HEK293 (cell line): Measurements from ENCODE around the gene PRKCE.

Experiments
- CTCF ChIA-PET: fragments of 350-600 bp; formaldehyde crosslinking; extraction: SDS; loops from one replicate; lab custom pipeline; 2021; ENCODE audit warnings: antibody characterized with exemption; lab: Yijun Ruan, JAX
- POLR2A ChIA-PET: fragments of 300-600 bp; formaldehyde crosslinking; extraction: SDS; loops from one replicate; lab custom pipeline; 2020; ENCODE audit warnings: antibody characterized with exemption, inconsistent platforms; lab: Yijun Ruan, JAX
- H3K27ac ChIP-seq: fragments of 200-500 bp; sonication (Bioruptor generic); 2 replicates; pipeline ENCODE4 v1.5.1; 2014; ENCODE audit warnings: low read depth, low read length, control low read depth, inconsistent platforms; ENCODE audit errors: extremely low read depth
- H3K36me3 ChIP-seq, 2 experiments: fragments of 200-500 bp in 1 of 2; sonication (Bioruptor generic) in 1 of 2; 1 replicate in 1 of 2; 2 replicates in 1 of 2; pipeline ENCODE4 v1.5.1; 2014 to 2017; ENCODE audit warnings: inconsistent platforms in 2 of 2, low read length in 2 of 2; ENCODE audit not compliant: control insufficient read depth in 2 of 2, insufficient read depth in 1 of 2
- H3K4me1 ChIP-seq: fragments of 200-500 bp; sonication (Bioruptor generic); 2 replicates; pipeline ENCODE4 v1.5.1; 2014; ENCODE audit warnings: mild to moderate bottlenecking, low read length, inconsistent platforms; ENCODE audit not compliant: control insufficient read depth, insufficient read depth
- H3K4me3 ChIP-seq: 2 replicates; pipeline ENCODE4 v1.5.1; 2011; ENCODE audit warnings: low read depth, mild to moderate bottlenecking, control low read depth, low read length, moderate library complexity
- H3K9me3 ChIP-seq: fragments of 200-500 bp; sonication (Bioruptor generic); 2 replicates; pipeline ENCODE4 v1.5.1; 2014; ENCODE audit warnings: low read depth, low read length, inconsistent platforms; ENCODE audit not compliant: control insufficient read depth, insufficient read depth
- OSR2 ChIP-seq: fragments of 450-650 bp; formaldehyde crosslinking; IDR thresholded peaks from 2 replicates; pipeline ENCODE4 v1.5.1; 2016; ENCODE audit warnings: missing biosample characterization, missing genetic modification characterization
- REST ChIP-seq: fragments of 450-650 bp; formaldehyde crosslinking; IDR thresholded peaks from 2 replicates; pipeline ENCODE4 v1.5.1; 2016; ENCODE audit warnings: missing biosample characterization, missing genetic modification characterization
- ZFP3 ChIP-seq: fragments of 450-650 bp; formaldehyde crosslinking; IDR thresholded peaks from 2 replicates; pipeline ENCODE4 v1.5.1; 2016; ENCODE audit warnings: low read depth, missing biosample characterization, missing genetic modification characterization
- ZNF211 ChIP-seq: fragments of 450-650 bp; formaldehyde crosslinking; IDR thresholded peaks from 2 replicates; pipeline ENCODE4 v1.5.1; 2016; ENCODE audit warnings: low read depth, missing biosample characterization, missing genetic modification characterization
- ZNF362 ChIP-seq: fragments of 450-650 bp; formaldehyde crosslinking; IDR thresholded peaks from 2 replicates; pipeline ENCODE4 v1.5.1; 2016; ENCODE audit warnings: missing biosample characterization, missing genetic modification characterization
- ZNF426 ChIP-seq: fragments of 450-650 bp; formaldehyde crosslinking; IDR thresholded peaks from 2 replicates; pipeline ENCODE4 v1.5.1; 2017; ENCODE audit warnings: missing biosample characterization, missing genetic modification characterization, mild to moderate bottlenecking, inconsistent platforms, moderate library complexity
- ZNF514 ChIP-seq: fragments of 450-650 bp; formaldehyde crosslinking; IDR thresholded peaks from 2 replicates; pipeline ENCODE4 v1.5.1; 2016; ENCODE audit warnings: missing biosample characterization, missing genetic modification characterization
- ZNF610 ChIP-seq: fragments of 450-650 bp; formaldehyde crosslinking; IDR thresholded peaks from 2 replicates; pipeline ENCODE4 v1.5.1; 2016; ENCODE audit warnings: missing biosample characterization, missing genetic modification characterization, borderline replicate concordance
- ZNF707 ChIP-seq: fragments of 450-650 bp; formaldehyde crosslinking; IDR thresholded peaks from 2 replicates; pipeline ENCODE4 v1.5.1; 2016; ENCODE audit warnings: missing biosample characterization, missing genetic modification characterization
- ZNF776 ChIP-seq: fragments of 450-650 bp; formaldehyde crosslinking; IDR thresholded peaks from 2 replicates; pipeline ENCODE4 v1.5.0; 2017; ENCODE audit warnings: missing biosample characterization, missing genetic modification characterization, borderline replicate concordance
- ZNF837 ChIP-seq: fragments of 450-650 bp; formaldehyde crosslinking; IDR thresholded peaks from 2 replicates; pipeline ENCODE4 v1.5.1; 2016; ENCODE audit warnings: missing biosample characterization, missing genetic modification characterization
- ZNF843 ChIP-seq: fragments of 450-650 bp; formaldehyde crosslinking; IDR thresholded peaks from 2 replicates; pipeline ENCODE4 v1.5.1; 2016; ENCODE audit warnings: missing biosample characterization, missing genetic modification characterization
- TF ChIP-seq, protein P1 (sequence below): fragments of 450-650 bp; formaldehyde crosslinking; IDR thresholded peaks from 2 replicates; pipeline ENCODE4 v1.5.1; 2016; ENCODE audit warnings: missing biosample characterization, missing genetic modification characterization
- TF ChIP-seq, protein P2 (sequence below): fragments of 450-650 bp; formaldehyde crosslinking; conservative IDR thresholded peaks from 2 replicates; pipeline ENCODE4 v1.5.1; 2016; ENCODE audit warnings: low read depth, missing biosample characterization, missing genetic modification characterization

PRKCE gene

DNA sequence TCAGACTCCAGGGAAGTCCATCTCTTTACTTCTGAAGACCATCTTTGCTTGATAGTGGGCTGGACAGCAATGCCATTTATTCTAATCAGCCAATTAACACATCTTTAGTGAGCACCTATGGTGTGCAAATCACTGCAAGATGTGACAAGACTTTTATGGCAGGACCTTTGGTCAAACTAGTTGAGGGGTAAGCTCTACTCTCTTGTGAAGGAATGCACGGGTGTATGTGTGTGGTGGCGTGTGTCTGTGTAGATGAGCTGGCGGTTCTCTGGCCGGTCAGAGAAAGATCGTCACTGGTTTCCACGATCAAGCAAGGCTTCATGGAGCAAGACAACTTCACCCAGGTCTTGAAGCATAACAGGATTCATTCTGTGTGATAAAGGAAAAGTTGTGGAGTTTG, 364.6 kb downstream of the PRKCE start (continued):
- TF ChIP-seq, protein P1, sequence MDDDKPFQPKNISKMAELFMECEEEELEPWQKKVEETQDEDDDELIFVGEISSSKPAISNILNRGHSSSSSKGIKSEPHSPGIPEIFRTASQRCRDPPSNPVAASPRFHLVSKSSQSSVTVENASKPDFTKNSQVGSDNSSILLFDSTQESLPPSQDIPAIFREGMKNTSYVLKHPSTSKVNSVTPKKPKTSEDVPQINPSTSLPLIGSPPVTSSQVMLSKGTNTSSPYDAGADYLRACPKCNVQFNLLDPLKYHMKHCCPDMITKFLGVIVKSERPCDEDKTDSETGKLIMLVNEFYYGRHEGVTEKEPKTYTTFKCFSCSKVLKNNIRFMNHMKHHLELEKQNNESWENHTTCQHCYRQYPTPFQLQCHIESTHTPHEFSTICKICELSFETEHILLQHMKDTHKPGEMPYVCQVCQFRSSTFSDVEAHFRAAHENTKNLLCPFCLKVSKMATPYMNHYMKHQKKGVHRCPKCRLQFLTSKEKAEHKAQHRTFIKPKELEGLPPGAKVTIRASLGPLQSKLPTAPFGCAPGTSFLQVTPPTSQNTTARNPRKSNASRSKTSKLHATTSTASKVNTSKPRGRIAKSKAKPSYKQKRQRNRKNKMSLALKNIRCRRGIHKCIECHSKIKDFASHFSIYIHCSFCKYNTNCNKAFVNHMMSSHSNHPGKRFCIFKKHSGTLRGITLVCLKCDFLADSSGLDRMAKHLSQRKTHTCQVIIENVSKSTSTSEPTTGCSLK (tag by site-specific recombination), result no peak
- TF ChIP-seq ZNF426 (tag by site-specific recombination), result no peak

DNA sequence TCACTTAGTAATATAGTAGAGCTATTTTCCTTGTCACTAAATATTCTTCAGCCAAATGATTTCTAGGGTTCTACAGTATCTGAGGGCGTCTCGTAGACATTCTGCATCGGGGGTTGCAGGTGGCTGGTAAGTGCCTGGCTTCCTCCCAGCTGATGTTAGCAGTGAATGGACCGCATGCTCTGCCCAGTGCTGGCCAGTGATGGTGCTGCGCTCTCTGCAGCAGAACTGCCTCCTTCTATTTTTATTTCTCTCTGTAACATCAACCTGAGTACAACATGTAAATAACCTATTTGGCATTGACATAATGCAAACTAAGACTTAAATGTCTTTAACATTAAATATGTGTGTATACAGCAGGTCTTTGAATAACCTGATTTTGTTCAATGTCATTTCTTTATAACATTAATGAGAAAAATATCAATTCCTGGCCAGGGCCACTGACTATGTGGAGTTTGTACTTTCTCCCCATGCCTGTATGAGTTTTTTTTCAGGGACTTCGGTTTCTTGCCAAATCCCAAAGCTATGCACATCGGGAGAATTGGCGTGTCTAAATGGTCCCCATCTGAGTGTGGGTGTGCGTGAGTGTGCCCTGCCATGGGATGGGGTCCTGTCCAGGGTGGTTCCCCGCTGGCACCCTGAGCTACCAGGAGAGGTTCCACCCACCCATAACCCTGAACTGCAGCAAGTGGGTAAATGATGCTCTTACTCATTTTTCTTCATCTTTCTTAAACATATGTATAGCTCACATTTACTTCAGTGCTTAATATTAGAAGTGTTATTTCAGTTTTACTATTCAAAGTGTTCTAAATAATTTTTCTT, 367.5 kb downstream of the PRKCE start:
- no peaks in the 10 kb centered on the region for H3K9me3 ChIP-seq
- H3K27ac ChIP-seq, result no peak overlapping the region
- H3K36me3 ChIP-seq, result peaks cover 0 to 4% of the 10 kb centered on the region in 2 experiments; a peak in 1 of 3 replicates
- TF ChIP-seq ZNF211, result no peak
- no peak for TF ChIP-seq OSR2
- no peak for TF ChIP-seq ZNF610
- H3K4me1 ChIP-seq, result no peaks in the 10 kb centered on the region
- CTCF ChIA-PET, result interaction anchor here (1.2 kb wide), 1 partner anchor 44 kb away, joined by 3 read pairs; no protein-coding TSS in a partner anchor
- H3K4me3 ChIP-seq, result no peak overlapping the region
- POLR2A ChIA-PET, result interaction anchor here (0.6 kb wide), 1 partner anchor 290 kb away, joined by 3 read pairs; no protein-coding TSS in a partner anchor

DNA sequence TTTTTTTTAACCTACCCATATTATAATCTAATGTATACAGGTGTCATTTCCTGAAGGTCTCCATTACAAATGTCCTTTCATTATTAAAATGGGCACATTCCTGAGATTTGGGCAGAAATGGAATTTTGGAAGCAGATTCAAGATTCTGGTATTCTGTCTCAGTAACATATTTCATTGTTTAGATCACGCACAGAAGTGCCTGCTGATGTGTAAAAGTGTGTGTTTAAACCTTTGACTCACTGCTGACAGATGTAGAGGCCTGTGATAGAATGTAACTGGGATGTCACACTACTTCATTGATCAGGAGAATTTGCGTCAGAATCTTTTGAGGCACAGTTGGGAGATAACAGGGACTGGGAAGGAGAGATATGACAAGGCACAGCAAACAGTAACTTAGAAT, 368.9 kb downstream of the PRKCE start:
- H3K4me3 ChIP-seq, result no peak overlapping the region
- CTCF ChIA-PET, result interaction anchor here (0.6 kb wide), 2 partner anchors 321 to 437 kb away, joined by 3 read pairs; no protein-coding TSS in a partner anchor
- POLR2A ChIA-PET, result no interaction called here
- H3K27ac ChIP-seq, result no peak overlapping the region
- peaks cover 0 to 4% of the 10 kb centered on the region in 2 experiments; a peak in 1 of 3 replicates for H3K36me3 ChIP-seq
- H3K4me1 ChIP-seq, result no peaks in the 10 kb centered on the region
- TF ChIP-seq ZNF707 (tag by site-specific recombination), result no peak
- no peaks in the 10 kb centered on the region for H3K9me3 ChIP-seq

DNA sequence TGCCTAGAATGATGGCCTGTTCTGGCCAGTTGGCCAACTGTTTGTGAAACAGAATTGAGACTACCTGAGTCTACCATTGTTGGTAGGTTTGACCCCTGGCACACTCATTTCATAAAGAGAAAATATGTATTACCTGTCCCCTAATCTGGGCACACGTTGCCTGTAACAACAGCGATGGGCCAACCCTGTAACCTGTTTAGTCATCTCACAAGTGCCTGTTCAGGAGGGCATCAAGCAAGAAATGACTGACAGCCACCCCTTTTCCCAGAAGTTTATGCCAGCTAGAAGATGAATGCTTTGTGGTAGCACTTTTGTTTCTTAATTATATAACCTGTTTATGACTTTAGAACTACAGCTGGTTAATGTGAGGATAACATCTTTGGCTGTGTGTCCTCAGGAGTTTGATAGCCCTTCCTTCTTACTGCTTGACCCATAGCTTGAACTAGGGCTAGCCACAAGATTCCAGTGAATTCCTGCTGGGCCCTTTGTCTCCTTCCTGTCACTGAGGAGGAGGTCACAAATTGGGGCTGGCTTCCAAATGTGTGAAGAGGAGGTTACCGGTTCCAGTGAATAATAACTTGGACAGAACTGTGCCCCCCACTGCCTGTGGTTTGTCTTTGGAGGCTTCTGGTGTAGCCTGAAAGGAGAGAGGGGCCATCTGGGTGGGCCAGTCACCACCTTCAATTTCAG, 371.8 kb downstream of the PRKCE start:
- Histone ChIP-seq H3K4me3 (no peak overlapping the region), H3K4me1 (no peaks in the 10 kb centered on the region), H3K27ac (no peak overlapping the region), H3K36me3 (peaks cover 0 to 4% of the 10 kb centered on the region in 2 experiments; a peak in 1 of 3 replicates), H3K9me3 (no peaks in the 10 kb centered on the region)
- POLR2A ChIA-PET, result no interaction called here
- CTCF ChIA-PET, result interaction anchor here (0.6 kb wide), 1 partner anchor 33 kb away, joined by 3 read pairs; no protein-coding TSS in a partner anchor
- TF ChIP-seq ZNF362 (tag by site-specific recombination) (no peak), ZNF837 (tag by site-specific recombination) (no peak), ZNF843 (tag by site-specific recombination) (no peak), ZNF514 (tag by site-specific recombination) (no peak), REST (tag by site-specific recombination) (no peak), ZFP3 (tag by site-specific recombination) (no peak), ZNF776 (tag by site-specific recombination) (no peak)
- TF ChIP-seq, protein P2, sequence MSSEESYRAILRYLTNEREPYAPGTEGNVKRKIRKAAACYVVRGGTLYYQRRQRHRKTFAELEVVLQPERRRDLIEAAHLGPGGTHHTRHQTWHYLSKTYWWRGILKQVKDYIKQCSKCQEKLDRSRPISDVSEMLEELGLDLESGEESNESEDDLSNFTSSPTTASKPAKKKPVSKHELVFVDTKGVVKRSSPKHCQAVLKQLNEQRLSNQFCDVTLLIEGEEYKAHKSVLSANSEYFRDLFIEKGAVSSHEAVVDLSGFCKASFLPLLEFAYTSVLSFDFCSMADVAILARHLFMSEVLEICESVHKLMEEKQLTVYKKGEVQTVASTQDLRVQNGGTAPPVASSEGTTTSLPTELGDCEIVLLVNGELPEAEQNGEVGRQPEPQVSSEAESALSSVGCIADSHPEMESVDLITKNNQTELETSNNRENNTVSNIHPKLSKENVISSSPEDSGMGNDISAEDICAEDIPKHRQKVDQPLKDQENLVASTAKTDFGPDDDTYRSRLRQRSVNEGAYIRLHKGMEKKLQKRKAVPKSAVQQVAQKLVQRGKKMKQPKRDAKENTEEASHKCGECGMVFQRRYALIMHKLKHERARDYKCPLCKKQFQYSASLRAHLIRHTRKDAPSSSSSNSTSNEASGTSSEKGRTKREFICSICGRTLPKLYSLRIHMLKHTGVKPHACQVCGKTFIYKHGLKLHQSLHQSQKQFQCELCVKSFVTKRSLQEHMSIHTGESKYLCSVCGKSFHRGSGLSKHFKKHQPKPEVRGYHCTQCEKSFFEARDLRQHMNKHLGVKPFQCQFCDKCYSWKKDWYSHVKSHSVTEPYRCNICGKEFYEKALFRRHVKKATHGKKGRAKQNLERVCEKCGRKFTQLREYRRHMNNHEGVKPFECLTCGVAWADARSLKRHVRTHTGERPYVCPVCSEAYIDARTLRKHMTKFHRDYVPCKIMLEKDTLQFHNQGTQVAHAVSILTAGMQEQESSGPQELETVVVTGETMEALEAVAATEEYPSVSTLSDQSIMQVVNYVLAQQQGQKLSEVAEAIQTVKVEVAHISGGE (tag by site-specific recombination), result no peak
